ENCODE data around the gene LHPP.
A peak's percentile ranks its signal among the peaks of the same experiment; 100 is the strongest.

Gene LHPP

GRCh38 chr10:124559372-124560132 is 97.9 kb downstream of the LHPP start:
- DNase-seq = no peak

- DNase-seq = no peak
Observed at GRCh38 chr10:124560377-124561105, 98.9 kb downstream of the LHPP start.

- DNase-seq = no peak
Observed at GRCh38 chr10:124561206-124561605, 99.6 kb downstream of the LHPP start.

- no peak for DNase-seq
Observed at GRCh38 chr10:124562425-124563060, 100.9 kb downstream of the LHPP start.

- no peak for DNase-seq
Observed at GRCh38 chr10:124563320-124564040, 101.9 kb downstream of the LHPP start.

- no peak for DNase-seq
Observed at GRCh38 chr10:124564881-124565280, 103.3 kb downstream of the LHPP start.

GRCh38 chr10:124565565-124566221 is 104.1 kb downstream of the LHPP start:
- peak; percentile 66 to 76 for DNase-seq

- no peak for DNase-seq
Observed at GRCh38 chr10:124566222-124566888, 104.7 kb downstream of the LHPP start.

- DNase-seq = no peak
Observed at GRCh38 chr10:124566981-124567835, 105.6 kb downstream of the LHPP start.

GRCh38 chr10:124568339-124568738 is 106.7 kb downstream of the LHPP start:
- no peak for DNase-seq

- DNase-seq = no peak
Observed at GRCh38 chr10:124568848-124569622, 107.4 kb downstream of the LHPP start.

GRCh38 chr10:124569623-124570470 is 108.2 kb downstream of the LHPP start:
- DNase-seq = no peak

GRCh38 chr10:124570646-124571045 is 109.0 kb downstream of the LHPP start:
- DNase-seq = no peak

GRCh38 chr10:124572751-124573150 is 111.1 kb downstream of the LHPP start:
- DNase-seq = no peak

- DNase-seq = no peak
Observed at GRCh38 chr10:124573726-124574455, 112.3 kb downstream of the LHPP start.

GRCh38 chr10:124574456-124575070 is 112.9 kb downstream of the LHPP start:
- no peak for DNase-seq

GRCh38 chr10:124575107-124576035 is 113.7 kb downstream of the LHPP start:
- DNase-seq = no peak

Measured in NCI-H2081 (cell line).